ENCODE data around the gene CCDC149.

The CCDC149 gene

GRCh38 chr4:24837781-24838180 lies 75.1 kb downstream of the CCDC149 start:
- no peak for DNase-seq

GRCh38 chr4:24837336-24837735 lies 75.5 kb downstream of the CCDC149 start:
- DNase-seq: no peak

GRCh38 chr4:24836661-24837242 lies 76.1 kb downstream of the CCDC149 start:
- DNase-seq: no peak

- no peak for DNase-seq
These were observed 77.1 kb downstream of the CCDC149 start for GRCh38 chr4:24835696-24836095.

GRCh38 chr4:24831637-24832036 lies 81.2 kb downstream of the CCDC149 start:
- DNase-seq: no peak

GRCh38 chr4:24824720-24825119 lies 88.1 kb downstream of the CCDC149 start:
- no peak for DNase-seq

- no peak for DNase-seq
These were observed 92.3 kb downstream of the CCDC149 start for GRCh38 chr4:24820541-24820940.

- no peak for DNase-seq
These were observed 96.0 kb downstream of the CCDC149 start for GRCh38 chr4:24816797-24817196.

- DNase-seq: no peak
These were observed 99.1 kb downstream of the CCDC149 start for GRCh38 chr4:24813732-24814131.

GRCh38 chr4:24810871-24811631 lies 101.8 kb downstream of the CCDC149 start:
- DNase-seq: no peak

GRCh38 chr4:24809815-24810405 lies 102.9 kb downstream of the CCDC149 start:
- DNase-seq: no peak

- no peak for DNase-seq
These were observed 103.5 kb downstream of the CCDC149 start for GRCh38 chr4:24809376-24809775.

GRCh38 chr4:24808955-24809354 lies 103.9 kb downstream of the CCDC149 start:
- DNase-seq: no peak

- no peak for DNase-seq
These were observed 104.6 kb downstream of the CCDC149 start for GRCh38 chr4:24808261-24808660.

- no peak for DNase-seq
These were observed 105.2 kb downstream of the CCDC149 start for GRCh38 chr4:24807611-24808010.

GRCh38 chr4:24806206-24806990 lies 106.4 kb downstream of the CCDC149 start:
- no peak for DNase-seq

GRCh38 chr4:24805566-24805965 lies 107.3 kb downstream of the CCDC149 start:
- peak; percentile 53 for DNase-seq

- DNase-seq: no peak
These were observed 107.8 kb downstream of the CCDC149 start for GRCh38 chr4:24805067-24805466.

- no peak for DNase-seq
These were observed 110.2 kb downstream of the CCDC149 start for GRCh38 chr4:24802648-24803047.

GRCh38 chr4:24801136-24801855 lies 111.5 kb downstream of the CCDC149 start:
- no peak for DNase-seq

- no peak for DNase-seq
These were observed 112.4 kb downstream of the CCDC149 start for GRCh38 chr4:24800325-24800895.

- DNase-seq: no peak
These were observed 113.1 kb downstream of the CCDC149 start for GRCh38 chr4:24799544-24800324.

Data from OCI-M1 (cell line).